ENCODE measurements around the gene TULP4. TPM values are rescaled to one million over a fixed set of nuclear protein-coding genes. Genes with fewer than 3 reads are reported as not detected.

TULP4 gene
- total RNA-seq, 4 donors from 2014 or later: 77.4 to 364 (median 129) TPM

DNA sequence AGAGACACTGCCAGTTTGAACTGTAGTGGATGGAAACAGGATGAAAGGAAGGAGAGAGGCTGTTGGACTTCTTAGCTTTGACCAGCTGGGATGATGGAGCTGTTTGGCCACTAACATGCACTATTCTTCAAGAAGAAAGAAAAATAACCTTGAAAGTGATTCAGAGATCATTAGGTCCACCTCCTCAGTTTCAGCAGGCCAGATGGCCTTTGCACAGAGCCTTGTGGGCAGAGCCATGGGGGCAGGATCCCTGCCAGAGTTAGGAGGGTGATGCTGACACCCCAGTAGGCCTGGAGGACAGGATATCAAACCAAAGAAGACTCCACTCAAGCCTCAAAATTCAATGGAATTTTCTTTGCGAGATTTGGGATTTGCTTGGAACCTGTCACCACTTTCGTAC is 173.2 kb downstream of the TULP4 start:
- H3K9me3 ChIP-seq: no peaks in the 10 kb centered on the region
- intact Hi-C loops (cut with DNase I; ENCODE audit: low total_unique reads): no loop called here
- no peaks in the 10 kb centered on the region for H3K27me3 ChIP-seq
- no peaks in the 10 kb centered on the region for H3K36me3 ChIP-seq
- no peak overlapping the region for H3K4me3 ChIP-seq
- DNase-seq: no peak
- H3K27ac ChIP-seq: no peak overlapping the region
- no peaks in the 10 kb centered on the region for H3K4me1 ChIP-seq
- TF ChIP-seq, protein P1, sequence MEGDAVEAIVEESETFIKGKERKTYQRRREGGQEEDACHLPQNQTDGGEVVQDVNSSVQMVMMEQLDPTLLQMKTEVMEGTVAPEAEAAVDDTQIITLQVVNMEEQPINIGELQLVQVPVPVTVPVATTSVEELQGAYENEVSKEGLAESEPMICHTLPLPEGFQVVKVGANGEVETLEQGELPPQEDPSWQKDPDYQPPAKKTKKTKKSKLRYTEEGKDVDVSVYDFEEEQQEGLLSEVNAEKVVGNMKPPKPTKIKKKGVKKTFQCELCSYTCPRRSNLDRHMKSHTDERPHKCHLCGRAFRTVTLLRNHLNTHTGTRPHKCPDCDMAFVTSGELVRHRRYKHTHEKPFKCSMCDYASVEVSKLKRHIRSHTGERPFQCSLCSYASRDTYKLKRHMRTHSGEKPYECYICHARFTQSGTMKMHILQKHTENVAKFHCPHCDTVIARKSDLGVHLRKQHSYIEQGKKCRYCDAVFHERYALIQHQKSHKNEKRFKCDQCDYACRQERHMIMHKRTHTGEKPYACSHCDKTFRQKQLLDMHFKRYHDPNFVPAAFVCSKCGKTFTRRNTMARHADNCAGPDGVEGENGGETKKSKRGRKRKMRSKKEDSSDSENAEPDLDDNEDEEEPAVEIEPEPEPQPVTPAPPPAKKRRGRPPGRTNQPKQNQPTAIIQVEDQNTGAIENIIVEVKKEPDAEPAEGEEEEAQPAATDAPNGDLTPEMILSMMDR (IDR thresholded peaks at IDR 0.05): no peak
- TF ChIP-seq POLR2A (IDR thresholded peaks at IDR 0.05): no peak

DNA sequence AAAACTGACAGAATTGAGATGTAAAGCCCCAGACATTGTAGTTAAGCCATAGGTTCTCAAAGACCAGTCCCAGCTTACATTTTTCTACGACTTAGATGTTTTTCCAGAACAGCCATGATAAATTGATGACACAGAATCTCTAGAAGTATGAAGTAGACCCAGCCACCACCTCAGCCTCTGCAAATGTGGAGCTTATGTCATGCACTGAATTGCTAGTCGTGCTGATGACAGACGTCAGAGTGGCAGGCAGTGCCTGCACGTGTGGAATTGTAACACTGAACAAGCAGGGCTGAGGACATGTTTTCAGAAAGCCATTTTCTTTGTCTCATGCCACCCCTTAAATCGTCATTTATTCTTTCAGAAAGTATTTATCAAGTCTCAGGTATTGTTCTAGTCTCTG is 175.2 kb downstream of the TULP4 start:
- Histone ChIP-seq H3K4me3 (no peak overlapping the region), H3K27ac (no peak overlapping the region), H3K4me1 (no peaks in the 10 kb centered on the region), H3K9me3 (no peaks in the 10 kb centered on the region), H3K36me3 (no peaks in the 10 kb centered on the region), H3K27me3 (no peaks in the 10 kb centered on the region)
- intact Hi-C loops (cut with DNase I; ENCODE audit: low total_unique reads): no loop called here
- no peak for DNase-seq
- TF ChIP-seq POLR2A (IDR thresholded peaks at IDR 0.05): no peak
- TF ChIP-seq, protein P1 (IDR thresholded peaks at IDR 0.05): no peak

DNA sequence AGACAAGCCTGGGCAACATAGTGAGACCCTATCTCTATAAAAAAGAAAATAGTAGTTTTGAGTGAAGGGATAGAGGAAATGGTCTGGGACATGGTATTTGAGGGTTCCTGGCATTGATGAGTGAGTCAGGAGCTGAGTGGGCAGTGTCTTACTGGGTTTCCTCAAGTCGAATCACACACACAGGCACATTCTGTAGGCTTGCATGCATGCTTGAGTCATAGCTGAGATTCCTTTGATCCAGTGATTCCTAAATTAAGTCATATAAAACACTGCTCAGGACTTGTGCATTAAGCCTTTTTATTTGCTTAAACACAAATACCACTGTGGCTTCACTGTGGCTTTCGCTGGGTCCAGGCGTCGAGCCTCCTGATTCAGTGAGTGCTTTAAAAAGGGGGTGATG is 175.8 kb downstream of the TULP4 start:
- TF ChIP-seq, protein P1 (IDR thresholded peaks at IDR 0.05): no peak
- no peak for TF ChIP-seq POLR2A (IDR thresholded peaks at IDR 0.05)
- Histone ChIP-seq H3K36me3 (no peaks in the 10 kb centered on the region), H3K27ac (no peak overlapping the region), H3K9me3 (no peaks in the 10 kb centered on the region), H3K4me3 (no peak overlapping the region), H3K4me1 (no peaks in the 10 kb centered on the region), H3K27me3 (no peaks in the 10 kb centered on the region)
- no peak for DNase-seq
- intact Hi-C loops (cut with DNase I; ENCODE audit: low total_unique reads): no loop called here

DNA sequence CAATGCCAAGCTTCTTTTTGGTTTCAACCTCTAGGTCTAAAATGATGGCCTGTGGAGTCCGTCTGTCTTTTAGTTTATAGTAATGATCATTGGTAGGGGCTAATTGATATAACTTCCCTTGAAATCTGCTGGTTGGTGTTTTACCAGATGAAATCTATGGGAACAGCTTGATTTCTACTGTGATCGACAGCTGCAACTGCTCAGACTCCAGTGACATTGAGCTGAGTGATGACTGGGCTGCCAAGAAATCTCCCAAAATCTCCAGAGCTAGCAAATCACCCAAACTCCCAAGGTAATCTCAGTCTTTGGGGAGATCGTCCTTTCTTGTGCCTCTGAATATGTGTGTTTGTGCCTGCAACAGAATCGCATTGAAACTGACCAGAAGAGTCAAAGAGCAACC is 177.2 kb downstream of the TULP4 start:
- no peaks in the 10 kb centered on the region for H3K36me3 ChIP-seq
- no peaks in the 10 kb centered on the region for H3K4me1 ChIP-seq
- TF ChIP-seq POLR2A (IDR thresholded peaks at IDR 0.05): no peak
- TF ChIP-seq, protein P1 (IDR thresholded peaks at IDR 0.05): no peak
- DNase-seq: no peak
- H3K27ac ChIP-seq: no peak overlapping the region
- no peaks in the 10 kb centered on the region for H3K27me3 ChIP-seq
- H3K4me3 ChIP-seq: no peak overlapping the region
- intact Hi-C loops (cut with DNase I; ENCODE audit: low total_unique reads): no loop called here
- H3K9me3 ChIP-seq: no peaks in the 10 kb centered on the region

DNA sequence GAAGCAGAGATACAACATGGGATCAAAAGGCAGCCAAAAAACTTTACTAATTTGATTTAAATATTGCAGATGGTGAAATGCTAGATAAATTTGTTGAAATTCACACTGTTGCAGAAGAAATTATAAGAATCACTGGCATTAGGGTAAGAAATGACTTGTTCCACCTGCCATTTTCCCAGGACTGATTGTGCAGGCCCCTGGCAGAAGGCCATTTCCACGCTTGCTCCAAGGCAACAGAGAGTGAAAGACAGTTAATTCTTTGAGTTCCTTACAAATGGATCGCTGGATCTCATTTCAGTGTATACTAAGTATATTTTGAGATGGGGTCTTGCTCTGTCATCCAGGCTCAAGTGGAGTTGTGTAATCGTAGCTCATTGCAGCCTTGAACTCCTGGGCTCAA is 180.6 kb downstream of the TULP4 start:
- H3K36me3 ChIP-seq: no peaks in the 10 kb centered on the region
- TF ChIP-seq, protein P1 (IDR thresholded peaks at IDR 0.05): no peak
- no peak for TF ChIP-seq POLR2A (IDR thresholded peaks at IDR 0.05)
- intact Hi-C loops (cut with DNase I; ENCODE audit: low total_unique reads): no loop called here

More for the DNA sequence above, 180.6 kb downstream of the TULP4 start:
- no peaks in the 10 kb centered on the region for H3K4me1 ChIP-seq
- DNase-seq: no peak
- H3K27me3 ChIP-seq: no peaks in the 10 kb centered on the region
- no peaks in the 10 kb centered on the region for H3K9me3 ChIP-seq
- H3K27ac ChIP-seq: no peak overlapping the region
- no peak overlapping the region for H3K4me3 ChIP-seq

Data from uterus (tissue), 4 donors.